Omental fat pad (tissue), 4 donors: ENCODE data around the gene MAML3. TPM values are rescaled to one million over a fixed set of nuclear protein-coding genes. Genes with fewer than 3 reads are reported as not detected.

Experiments
- ATAC-seq: fragments of 150-250 bp; one replicate; pipeline ENCODE4 v1.9.1; 2016; ENCODE audit warnings: mild to moderate bottlenecking, moderate library complexity; ENCODE audit not compliant: low FRiP score
- DNase-seq: peaks from one replicate; pipeline ENCODE4 v3.0.0-alpha.2; 2019; ENCODE audit warnings: low spot score
- total RNA-seq, 4 donors: library from RNA; depleted of rRNA; stranded (reverse); fragments of >200 nt; gene quantifications; one replicate each; pipeline ENCODE4 v1.1.0, GENCODE V29; 2016
- TF ChIP-seq, protein P1 (sequence below), 3 donors: fragments of 450-650 bp; IDR thresholded peaks; one replicate each; pipeline ENCODE4 v1.5.1; 2016 to 2017; ENCODE audit warnings: antibody characterized with exemption in 3 of 3, mild to moderate bottlenecking in 3 of 3, moderate library complexity in 2 of 3

Gene MAML3
- total RNA-seq, 4 donors from 2014 or later = 4.8 to 12.8 (median 11.7) TPM

DNA sequence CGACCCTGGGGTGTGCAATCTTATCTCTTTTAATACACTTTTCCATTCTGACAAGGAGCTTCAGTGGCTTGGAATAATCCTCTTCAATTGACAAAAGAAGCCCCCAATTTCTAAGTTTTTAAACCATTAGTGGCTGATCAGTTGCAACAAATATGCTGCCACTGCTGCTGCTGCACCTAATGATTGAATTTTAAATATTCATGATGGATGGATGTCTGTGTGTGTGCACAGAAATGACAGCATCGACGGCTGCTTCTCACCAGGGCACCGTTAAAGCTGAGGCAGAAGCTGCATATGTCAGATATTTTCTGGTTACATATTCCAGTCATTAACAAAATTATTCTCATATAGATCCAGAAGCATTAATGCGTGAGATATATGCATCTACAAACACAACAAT is 306.0 kb downstream of the MAML3 start:
- no peak for ATAC-seq
- no peak for DNase-seq
- TF ChIP-seq, protein P1, sequence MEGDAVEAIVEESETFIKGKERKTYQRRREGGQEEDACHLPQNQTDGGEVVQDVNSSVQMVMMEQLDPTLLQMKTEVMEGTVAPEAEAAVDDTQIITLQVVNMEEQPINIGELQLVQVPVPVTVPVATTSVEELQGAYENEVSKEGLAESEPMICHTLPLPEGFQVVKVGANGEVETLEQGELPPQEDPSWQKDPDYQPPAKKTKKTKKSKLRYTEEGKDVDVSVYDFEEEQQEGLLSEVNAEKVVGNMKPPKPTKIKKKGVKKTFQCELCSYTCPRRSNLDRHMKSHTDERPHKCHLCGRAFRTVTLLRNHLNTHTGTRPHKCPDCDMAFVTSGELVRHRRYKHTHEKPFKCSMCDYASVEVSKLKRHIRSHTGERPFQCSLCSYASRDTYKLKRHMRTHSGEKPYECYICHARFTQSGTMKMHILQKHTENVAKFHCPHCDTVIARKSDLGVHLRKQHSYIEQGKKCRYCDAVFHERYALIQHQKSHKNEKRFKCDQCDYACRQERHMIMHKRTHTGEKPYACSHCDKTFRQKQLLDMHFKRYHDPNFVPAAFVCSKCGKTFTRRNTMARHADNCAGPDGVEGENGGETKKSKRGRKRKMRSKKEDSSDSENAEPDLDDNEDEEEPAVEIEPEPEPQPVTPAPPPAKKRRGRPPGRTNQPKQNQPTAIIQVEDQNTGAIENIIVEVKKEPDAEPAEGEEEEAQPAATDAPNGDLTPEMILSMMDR (IDR thresholded peaks at IDR 0.05) = no peak

DNA sequence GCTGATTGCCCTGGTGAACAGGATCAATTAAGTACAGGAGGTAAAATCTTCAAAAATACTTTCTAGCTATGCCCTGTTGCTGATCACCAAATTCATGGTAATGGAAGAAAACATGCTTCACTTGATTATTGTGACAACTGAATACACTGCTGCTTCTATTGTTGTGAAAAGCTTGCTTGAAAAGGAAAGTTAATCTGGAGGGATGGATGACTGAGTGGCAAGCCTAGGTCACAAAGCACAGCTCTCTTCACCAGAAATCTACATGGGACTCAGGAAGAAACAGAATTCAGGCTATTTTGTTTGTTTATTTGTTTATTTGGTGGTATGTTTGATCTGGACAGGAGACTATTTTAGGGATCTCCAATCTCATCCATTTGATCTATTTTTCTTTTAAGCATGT is 306.4 kb downstream of the MAML3 start:
- DNase-seq (no peak), ATAC-seq (no peak)
- TF ChIP-seq, protein P1 (IDR thresholded peaks at IDR 0.05) = no peak

DNA sequence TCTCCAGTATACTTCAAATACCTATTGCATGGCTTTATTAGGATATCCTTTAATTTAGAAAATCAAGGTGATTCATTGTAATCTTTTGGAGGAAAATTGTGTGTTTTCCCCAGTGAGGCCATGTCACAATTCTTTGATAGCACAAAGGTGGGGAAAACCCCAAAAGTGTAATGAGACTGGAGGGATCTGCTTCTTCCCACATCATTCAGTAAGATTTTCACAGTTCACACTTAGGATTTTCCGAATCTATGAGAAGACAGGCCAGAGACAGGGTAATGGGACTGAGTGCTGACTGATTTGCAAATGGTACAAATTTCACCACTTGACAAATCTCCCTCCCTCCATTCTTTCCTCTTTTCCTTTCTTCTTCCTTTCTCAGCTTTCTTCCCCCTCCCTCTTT is 307.2 kb downstream of the MAML3 start:
- ATAC-seq (no peak), DNase-seq (no peak)
- TF ChIP-seq, protein P1 (IDR thresholded peaks at IDR 0.05) = no peak

DNA sequence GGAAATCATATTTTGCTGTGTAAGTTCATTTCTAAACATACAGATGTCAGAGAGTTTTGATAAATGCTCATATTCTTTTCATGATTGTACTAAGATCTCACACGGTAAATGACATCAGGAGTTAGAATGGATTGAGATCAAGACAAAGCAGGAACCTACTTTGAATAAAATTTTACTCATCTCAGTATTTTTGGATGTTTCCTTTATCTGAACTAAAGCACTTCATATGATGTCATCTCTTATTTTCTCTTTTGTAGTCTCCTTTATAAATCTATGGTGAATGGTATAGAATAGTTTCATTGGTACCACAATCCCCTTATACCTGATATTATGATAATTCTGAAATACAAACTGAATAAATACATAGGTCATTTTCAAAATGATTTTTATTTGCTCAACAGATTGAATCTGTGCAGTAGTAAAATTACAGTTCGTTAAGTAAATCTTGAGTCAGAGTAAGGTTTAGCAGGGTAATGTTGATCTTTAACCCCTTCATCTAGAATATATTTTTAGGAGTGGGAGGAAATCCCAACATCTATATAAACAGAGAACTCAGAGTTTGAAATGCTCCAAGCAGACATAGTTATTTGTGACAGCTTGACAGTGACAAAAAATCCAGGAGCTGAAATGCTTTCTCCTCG is 308.4 kb downstream of the MAML3 start:
- DNase-seq (no peak), ATAC-seq (no peak)
- TF ChIP-seq, protein P1 (IDR thresholded peaks at IDR 0.05) = no peak

DNA sequence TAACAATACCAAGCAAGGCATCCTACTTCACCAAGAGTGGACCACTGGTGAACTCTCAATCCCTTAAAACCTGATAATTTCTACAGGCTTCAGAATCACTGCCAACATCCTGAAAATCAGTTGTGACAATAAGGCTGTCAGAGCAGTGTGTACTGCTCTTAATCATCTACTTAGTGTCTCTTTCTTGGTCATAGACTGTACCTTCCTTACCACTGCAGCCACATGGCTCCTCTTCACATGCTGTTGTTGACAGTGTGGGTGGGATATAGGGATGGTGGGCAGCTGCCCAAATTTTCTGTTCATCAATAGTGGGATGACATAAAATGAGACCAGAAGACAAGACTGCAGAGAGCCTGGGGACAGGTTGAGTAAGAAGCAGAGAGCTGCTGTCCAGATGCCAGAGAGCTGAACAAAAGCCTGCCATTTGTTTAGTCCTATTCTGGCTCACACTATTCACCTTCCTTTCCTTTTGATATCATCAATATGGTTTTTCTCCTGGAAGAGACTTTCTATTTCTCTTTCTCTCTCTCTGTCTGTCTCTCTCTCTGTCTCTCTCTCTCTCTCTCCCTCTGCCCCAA is 309.4 kb downstream of the MAML3 start:
- TF ChIP-seq, protein P1 (IDR thresholded peaks at IDR 0.05) = no peak
- ATAC-seq = no peak

DNA sequence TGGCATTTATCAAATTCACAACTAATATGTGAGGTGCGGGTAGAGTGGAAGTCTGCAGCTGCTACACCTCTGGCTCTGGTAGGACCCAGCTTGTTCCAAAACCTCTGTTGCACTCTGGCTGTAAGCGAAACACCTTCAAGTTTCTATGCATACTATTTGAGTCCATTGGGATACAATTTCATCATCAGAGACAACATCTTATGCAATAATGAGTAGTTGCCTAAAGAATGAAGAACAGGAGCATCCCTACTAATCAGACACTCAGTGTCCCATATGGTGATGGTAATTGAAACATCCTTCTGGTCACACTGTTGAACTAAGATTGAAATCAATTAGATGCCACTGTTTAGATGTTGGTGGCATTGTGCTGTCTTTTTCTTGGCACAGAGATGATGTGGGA is 309.9 kb downstream of the MAML3 start:
- TF ChIP-seq, protein P1 (IDR thresholded peaks at IDR 0.05) = no peak
- ATAC-seq (no peak), DNase-seq (no peak)

More for the DNA sequence above, 309.4 kb downstream of the MAML3 start:
- DNase-seq = no peak

DNA sequence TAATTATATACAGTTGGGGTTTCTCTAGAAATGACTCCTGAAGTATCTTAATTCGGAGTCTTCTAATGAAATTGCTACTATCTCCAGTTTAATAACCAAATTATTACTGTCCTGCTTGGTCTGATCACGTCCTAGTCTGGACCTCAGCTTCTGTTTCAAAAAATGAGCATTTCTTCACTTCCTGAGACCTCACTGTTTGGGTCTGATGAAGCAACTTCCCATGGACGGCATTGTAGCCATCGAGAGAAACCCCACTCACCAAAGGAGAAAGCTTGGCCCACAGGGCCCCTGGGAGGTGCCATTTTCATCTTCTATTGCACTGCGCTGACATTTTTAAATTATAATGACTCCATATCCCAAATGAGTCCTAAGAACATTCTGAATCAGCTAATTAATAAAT is 310.3 kb downstream of the MAML3 start:
- TF ChIP-seq, protein P1 (IDR thresholded peaks at IDR 0.05) = no peak
- ATAC-seq = no peak

More for the DNA sequence above, 310.3 kb downstream of the MAML3 start:
- no peak for DNase-seq
